Fibroblast of gingiva (primary cell): Measurements from ENCODE around the gene HRAS.

Source experiments
- DNase-seq: peaks from one replicate; pipeline ENCODE4 v3.0.0-alpha.2; 2011; ENCODE audit warnings: low read depth

The HRAS gene

GRCh38 chr11:553083-553987 lies 18.0 kb upstream of the HRAS start:
- DNase-seq = no peak

- DNase-seq = no peak
Observed at GRCh38 chr11:551596-551995, 16.2 kb upstream of the HRAS start.

GRCh38 chr11:551131-551530 lies 15.8 kb upstream of the HRAS start:
- no peak for DNase-seq

GRCh38 chr11:550746-551085 lies 15.3 kb upstream of the HRAS start:
- DNase-seq = no peak

- DNase-seq = no peak
Observed at GRCh38 chr11:550021-550745, 14.8 kb upstream of the HRAS start.

GRCh38 chr11:548700-549603 lies 13.6 kb upstream of the HRAS start:
- DNase-seq = no peak

GRCh38 chr11:545171-545570 lies 9.8 kb upstream of the HRAS start:
- no peak for DNase-seq

GRCh38 chr11:544817-545166 lies 9.4 kb upstream of the HRAS start:
- no peak for DNase-seq

- no peak for DNase-seq
Observed at GRCh38 chr11:541433-541885, 6.1 kb upstream of the HRAS start.

- no peak for DNase-seq
Observed at GRCh38 chr11:540583-541432, 5.4 kb upstream of the HRAS start.

- DNase-seq = no peak
Observed at GRCh38 chr11:539971-540481, 4.7 kb upstream of the HRAS start.

- DNase-seq = no peak
Observed at GRCh38 chr11:538431-539051, 3.2 kb upstream of the HRAS start.

GRCh38 chr11:537622-538430 lies 2.5 kb upstream of the HRAS start:
- DNase-seq = no peak

- peak; percentile 76 for DNase-seq
Observed at GRCh38 chr11:536841-537621, 1.7 kb upstream of the HRAS start, which contains the start of gene LRRC56. LRRC56 (plus strand) TSS chr11:537527; CDS start chr11:540685, 3,158 bp downstream.

GRCh38 chr11:535210-535518 lies 212 bp downstream of the HRAS start:
- DNase-seq = no peak

- DNase-seq = no peak
Observed at GRCh38 chr11:534396-535209, 773 bp downstream of the HRAS start.

GRCh38 chr11:533586-534395 lies 1.6 kb downstream of the HRAS start:
- no peak for DNase-seq
